Hematopoietic multipotent progenitor cell (in vitro differentiated cells): ENCODE data around the gene SMCO2. TPM values are rescaled to one million over a fixed set of nuclear protein-coding genes. Genes with fewer than 3 reads are reported as not detected.
"Not testable (repeated sequence)": the region's sequence is repeated elsewhere in the genome, so short reads cannot be mapped to it uniquely, and the experiment has no call there.

Experiments
- DNase-seq, 3 donors: peaks; one replicate each; pipeline ENCODE4 v3.0.0-alpha.2; 2011 to 2015; ENCODE audit warnings: low read depth in 2 of 3, low spot score in 2 of 3
- total RNA-seq: library from RNA; depleted of rRNA; stranded (reverse); fragments of >200 nt; gene quantifications from one replicate; pipeline ENCODE4 v1.2.3, GENCODE V29; 2012

The SMCO2 gene
- total RNA-seq, 1 donor, result not detected

DNA sequence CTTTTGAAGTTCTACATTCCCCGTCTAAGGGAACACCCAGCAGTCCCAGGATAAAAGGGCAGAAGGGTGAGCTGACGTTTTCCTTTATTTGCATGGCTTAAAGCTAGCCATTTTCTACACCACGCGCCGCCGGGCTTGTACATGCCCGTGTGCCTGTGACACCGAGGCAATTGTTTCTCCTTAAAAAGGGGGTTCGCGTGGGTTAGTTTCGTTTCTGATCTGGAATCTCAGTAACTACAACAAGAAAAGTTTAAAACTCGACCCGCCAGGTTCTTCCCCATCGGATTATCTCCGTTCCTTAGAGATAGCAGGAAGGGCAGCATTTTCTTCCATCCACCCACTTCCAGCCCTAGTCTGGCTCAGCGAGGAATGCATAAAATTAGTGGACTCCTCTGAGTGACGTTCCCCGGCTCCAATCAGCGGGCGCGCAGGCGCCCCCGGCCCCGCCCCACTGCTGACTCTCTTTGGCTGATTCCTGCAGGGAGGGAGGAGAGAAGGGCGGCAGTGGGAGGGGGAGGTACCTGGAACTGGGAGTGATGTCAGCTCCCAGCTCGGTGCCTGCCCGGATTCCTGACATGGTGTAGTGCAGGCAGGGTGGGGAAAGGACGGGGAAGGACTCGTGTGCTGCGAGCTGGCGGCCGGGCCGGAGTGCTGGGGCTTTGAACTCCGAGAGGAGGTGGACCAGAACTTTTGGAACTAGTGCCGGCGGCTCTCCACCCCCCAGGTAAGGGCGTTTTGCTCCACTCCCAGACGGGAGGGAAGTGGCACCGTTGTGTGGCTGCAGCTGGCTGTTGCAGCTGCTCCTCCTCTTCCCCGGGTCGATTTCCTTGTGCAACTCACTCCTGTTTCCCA lies 77.3 kb downstream of the SMCO2 start, which contains the start of gene PPFIBP1:
PPFIBP1 (plus strand) TSS at position 565 of the 852 bp plus-strand sequence. CDS start 109,191 bp downstream, outside the sequence.
- DNase-seq, result peak; percentile 85 to 98 (median 96)

GRCh38 chr12:27524494-27524835 lies 77.9 kb downstream of the SMCO2 start:
- no peak for DNase-seq

DNA sequence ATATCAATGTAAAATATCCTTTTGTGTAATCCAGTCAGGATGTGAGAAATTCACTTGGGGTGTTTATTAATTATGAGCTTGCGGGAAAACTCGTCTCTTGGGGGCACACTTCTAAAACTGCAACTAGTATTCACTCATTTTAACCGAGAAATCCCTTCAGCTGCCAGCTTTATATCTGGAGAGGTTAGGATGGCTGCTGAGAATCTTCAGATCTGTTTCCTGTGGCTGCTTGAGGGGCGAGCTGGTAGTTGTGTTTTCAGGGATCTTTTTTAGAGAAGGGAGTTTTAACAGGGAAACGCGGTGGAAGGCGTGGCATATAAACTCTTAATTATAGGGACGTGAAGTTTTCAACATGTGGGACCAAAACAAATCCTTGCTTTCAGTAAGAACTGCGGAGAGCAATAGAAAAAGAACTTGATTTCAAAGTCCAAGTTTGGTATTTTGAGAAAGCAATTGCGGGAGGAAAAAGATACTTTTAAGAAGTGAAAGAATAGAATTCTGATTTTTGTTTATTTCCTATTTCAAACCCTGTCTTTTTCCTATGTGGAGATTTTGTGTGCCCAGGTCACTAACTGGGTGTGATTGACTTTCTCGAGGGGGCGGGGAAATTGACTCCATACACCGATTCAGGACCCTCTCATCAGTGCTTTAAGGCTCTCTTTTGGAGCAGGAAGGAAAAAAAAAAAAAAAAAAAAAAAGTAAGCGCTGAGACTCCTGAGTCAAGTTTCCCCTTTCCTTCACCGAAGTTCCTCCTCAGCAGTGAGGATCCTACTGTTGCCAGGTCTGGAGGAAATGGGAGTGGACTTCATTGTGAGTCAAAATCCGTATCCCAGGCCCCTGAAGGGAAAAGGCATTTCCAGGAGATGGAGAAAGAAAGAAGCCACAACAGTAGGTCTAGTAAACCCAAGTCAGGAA lies 78.6 kb downstream of the SMCO2 start:
- DNase-seq, result peak in 1 of 3 donors; percentile 30

DNA sequence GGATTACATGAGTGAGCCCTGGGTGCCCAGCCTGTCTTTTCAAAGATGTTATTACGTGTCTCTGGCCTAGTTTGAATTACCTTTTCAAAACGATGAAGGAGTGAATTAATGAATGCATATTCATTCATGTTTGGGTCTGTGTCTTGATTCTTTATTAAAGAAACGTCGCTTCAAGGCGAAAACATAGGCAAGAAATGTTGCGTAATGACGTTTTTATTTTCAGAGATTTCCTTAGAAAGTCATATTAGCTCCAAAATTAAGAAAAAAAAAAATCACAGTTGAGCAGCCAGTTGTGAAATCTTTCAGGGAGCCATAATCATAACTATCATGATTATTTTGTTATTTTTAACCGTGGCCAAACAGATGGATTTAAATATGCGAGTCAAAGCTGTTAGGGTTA lies 81.0 kb downstream of the SMCO2 start:
- no peak for DNase-seq

GRCh38 chr12:27528788-27529187 lies 82.3 kb downstream of the SMCO2 start:
- DNase-seq, result no peak

DNA sequence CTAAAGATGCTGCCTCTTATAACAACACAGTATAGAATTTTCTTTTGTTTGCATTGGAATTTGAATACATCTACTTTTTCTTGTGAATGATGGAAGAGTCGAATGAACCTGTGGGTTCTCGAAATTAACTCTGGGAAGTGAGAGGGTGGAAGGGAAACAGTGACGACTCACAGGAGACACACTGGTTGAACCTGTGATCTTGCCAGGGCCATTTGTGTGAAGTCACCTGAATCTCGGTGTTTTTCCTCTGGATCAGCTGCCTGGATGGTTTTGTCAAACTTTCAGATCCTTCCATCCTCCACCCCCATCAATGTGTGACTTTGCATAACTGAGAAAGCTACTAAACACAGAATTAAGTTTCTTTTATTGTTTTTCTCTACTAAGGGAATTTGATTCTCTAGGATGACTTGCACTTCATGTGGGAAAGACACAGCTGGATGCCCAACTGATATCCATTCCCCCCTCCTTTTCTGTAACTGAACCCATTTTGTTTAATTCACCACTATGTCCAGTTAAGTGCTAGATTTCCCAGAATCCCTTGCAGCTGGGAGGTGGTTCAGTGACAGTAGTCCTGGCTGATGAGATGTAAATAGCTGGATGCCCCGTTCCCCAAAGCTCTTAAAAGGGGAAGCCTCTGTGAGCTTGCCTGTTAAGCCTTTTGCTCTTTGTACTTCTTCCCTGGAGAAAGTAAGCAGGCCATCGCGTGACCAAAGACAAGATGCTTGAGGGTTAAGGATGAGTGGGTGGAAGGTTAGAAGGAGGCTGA lies 83.8 kb downstream of the SMCO2 start:
- no peak for DNase-seq

DNA sequence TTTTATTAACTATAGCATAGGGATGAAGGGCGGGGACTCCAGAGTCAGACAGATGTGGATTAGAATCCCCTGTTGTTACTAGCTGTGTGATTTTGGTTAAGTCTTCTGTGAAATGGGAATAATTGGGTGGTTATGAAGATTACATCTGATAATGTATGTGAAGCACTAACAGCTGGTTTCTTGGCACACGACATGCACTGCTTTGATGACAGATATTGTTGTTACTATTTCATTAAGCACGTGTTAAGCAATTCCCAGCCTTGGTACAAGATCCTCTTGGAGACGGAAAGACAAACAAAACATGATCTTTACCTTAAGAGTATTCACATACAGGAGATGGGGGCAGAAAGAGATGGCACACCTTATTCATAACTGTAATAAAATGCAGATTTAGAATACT lies 85.4 kb downstream of the SMCO2 start:
- DNase-seq, result no peak

DNA sequence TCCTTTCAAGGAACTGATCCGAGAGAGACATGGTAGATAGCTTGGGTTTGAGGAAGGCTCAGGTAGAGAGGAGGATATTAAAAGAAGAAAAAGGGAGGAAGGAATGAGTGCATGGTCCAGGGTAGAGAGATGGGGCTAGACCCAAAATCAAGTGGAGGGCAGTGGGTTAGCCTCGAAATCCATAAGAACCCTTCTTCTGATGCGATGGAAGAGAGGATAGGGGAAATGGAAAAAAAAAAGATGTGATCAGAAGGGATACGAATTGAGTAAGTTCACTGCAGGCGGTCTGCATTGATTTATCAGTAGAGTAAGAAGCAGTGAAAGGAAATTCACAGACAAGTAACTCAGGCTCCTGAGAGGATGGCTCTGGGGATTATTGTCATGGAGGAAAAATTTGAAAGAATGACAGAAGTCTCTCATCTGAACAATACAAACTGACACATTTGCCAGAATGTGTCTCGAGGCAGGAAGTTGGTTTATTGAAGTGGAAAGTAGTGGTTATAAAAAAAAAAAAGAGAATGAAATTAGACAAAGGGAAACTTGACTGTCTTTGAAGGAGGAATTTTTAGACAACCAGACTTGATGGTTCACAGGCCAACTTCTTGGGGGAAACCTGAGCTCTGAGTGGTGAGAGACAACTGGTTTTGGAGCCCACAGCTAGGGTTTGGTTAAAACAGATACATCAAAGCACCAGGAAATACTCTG lies 87.7 kb downstream of the SMCO2 start:
- no peak for DNase-seq

- no peak for DNase-seq
These were observed 88.2 kb downstream of the SMCO2 start for GRCh38 chr12:27534765-27535161.

GRCh38 chr12:27535318-27535717 lies 88.8 kb downstream of the SMCO2 start:
- no peak for DNase-seq

GRCh38 chr12:27537855-27538675 lies 91.5 kb downstream of the SMCO2 start:
- DNase-seq, result no peak

- no peak for DNase-seq
These were observed 92.7 kb downstream of the SMCO2 start for GRCh38 chr12:27539191-27539631.

- DNase-seq, result no peak
These were observed 94.6 kb downstream of the SMCO2 start for GRCh38 chr12:27541031-27541719.

DNA sequence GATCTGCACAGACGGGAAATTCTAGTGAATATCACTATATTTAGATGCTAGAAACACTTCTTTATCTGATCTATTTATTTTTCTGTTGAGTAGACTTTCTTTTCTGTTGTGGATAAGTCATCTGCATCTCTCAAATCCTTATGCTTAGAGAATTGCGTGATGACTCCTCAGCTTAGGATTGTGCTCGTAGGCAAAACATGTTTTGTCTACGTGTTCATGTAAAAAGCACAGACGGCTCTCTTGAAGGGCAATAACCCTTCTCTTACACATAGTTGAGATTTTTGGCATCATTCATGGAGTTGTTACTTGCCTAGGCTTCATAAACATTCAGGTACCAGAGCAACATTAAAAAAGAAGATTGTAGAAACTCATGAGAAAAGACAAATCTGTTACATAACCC lies 96.1 kb downstream of the SMCO2 start:
- DNase-seq, result no peak

DNA sequence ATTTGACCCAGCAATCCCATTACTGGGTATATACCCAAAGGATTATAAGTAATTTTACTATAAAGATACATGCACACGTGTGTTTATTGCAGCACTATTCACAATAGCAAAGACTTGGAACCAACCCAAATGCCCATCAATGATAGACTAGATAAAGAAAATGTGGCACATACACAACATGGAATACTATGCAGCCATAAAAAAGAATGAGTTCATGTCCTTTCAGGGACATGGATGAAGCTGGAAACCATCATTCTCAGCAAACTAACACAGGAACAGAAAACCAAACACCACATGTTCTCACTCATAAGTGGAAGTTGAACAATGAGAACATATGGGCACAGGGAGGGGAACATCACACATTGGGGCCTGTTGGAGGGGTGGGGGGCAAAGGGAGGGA lies 98.3 kb downstream of the SMCO2 start:
- not testable (repeated sequence) for DNase-seq

GRCh38 chr12:27545665-27546064 lies 99.1 kb downstream of the SMCO2 start:
- no peak for DNase-seq

- DNase-seq, result no peak
These were observed 101.1 kb downstream of the SMCO2 start for GRCh38 chr12:27547592-27547991.

DNA sequence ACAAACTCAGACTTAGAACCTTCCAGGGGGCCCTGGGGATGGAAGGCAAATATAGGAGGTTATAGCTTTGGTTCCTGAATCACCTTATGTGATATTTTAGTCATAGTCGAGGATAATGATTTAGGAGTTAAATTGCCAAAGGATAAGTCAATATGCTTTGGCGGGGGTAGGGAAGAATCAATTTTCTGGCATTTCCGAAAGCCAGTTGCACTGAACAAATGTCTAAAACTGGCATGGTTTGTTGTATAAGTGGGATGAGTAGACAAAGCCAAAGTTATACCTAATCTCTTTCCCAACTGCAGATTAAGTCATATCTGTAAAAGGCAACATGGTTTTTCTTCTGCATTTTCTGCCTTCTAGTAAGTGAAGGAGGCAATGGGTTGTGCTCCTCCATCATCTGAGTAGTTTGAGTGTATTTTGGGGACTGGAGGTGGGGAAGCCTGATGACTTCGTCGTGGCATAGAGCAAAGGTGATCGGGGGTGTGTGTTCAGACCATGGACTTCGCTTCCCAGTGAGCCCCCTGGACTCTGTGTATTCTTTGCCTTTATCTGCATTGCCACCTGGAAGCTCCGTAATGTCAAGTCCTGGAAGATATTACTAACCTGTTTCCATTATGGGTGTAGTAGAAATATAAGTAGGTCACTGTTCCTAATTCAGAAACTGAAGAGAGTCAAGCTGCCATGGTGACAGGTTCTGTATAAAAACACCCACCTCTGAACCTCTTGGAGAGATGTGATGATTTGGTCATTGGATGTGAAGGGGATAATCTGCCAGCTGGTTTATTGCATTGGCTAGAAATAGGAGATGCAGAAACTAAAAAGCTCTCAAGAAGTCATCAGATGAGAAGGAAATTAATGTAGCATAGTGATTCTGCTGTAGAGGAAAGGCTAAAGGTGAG lies 102.0 kb downstream of the SMCO2 start:
- DNase-seq, result no peak
